Fibroblast of upper back skin (primary cell): ENCODE results near the gene PLEKHB1.
"Not testable (repeated sequence)": the region's sequence is repeated elsewhere in the genome, so short reads cannot be mapped to it uniquely, and the experiment has no call there.

Experiments used
- DNase-seq: peaks from one replicate; pipeline ENCODE4 v3.0.0-alpha.2; 2013

Gene PLEKHB1

DNA sequence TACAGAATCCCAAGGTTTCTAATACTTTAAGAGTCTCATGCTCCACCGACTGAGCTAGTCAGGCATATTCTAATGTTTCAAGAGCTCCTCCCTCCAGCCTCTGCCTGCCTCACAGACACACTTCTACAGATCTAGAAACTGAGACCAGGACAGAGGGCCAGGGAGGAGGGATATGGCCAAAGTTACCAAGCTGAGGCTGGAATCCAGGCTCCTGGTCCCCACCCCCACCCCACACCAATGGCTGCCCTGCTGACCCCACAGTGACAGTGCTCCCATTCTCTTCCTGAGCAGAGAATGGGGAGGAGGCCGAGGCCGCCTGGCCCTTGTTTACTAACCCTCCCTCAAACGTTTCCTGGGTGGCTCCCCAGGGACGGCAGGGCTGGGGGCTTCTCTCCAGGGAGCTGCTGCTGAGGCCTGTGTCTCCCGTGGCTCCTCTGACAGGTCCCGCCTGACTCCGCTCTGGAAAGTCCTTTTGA is 2.2 kb downstream of the PLEKHB1 start:
- DNase-seq: no peak

DNA sequence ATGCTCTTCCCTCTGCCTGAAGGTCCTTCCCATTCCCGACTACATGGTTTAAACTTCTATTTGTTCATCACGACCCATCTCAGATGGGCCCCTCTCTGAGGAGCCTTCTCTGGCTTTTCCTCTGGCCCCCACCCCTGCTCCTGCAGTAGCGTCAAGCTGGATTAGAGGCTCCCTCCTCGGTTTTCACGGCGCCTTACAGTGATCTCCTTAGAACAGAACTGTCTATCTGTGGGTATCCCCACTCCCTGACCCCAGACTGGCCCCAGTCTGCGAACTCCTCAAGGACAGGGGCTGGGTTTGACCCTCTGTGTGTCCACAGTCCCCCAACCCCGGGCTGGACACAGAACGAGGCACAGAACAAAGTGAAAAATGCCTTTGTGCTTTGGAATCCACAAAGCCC is 2.8 kb downstream of the PLEKHB1 start:
- DNase-seq: no peak

DNA sequence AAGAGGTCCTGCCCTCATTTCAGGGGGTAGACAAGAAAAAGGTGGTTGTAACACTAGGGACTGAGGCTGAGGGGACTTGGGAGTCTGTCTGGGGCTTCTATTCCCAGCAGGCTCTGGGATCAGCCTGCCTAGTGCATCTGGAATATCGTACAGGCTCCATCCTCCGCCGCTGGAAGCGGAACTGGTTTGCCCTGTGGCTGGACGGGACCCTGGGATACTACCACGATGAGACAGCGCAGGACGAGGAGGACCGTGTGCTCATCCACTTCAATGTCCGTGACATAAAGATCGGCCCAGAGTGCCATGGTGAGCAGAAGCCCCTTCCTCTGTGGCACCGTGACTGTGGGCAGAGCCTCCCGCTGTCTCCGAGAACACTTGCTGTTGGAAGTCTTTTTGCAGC is 4.0 kb downstream of the PLEKHB1 start:
- DNase-seq: no peak

DNA sequence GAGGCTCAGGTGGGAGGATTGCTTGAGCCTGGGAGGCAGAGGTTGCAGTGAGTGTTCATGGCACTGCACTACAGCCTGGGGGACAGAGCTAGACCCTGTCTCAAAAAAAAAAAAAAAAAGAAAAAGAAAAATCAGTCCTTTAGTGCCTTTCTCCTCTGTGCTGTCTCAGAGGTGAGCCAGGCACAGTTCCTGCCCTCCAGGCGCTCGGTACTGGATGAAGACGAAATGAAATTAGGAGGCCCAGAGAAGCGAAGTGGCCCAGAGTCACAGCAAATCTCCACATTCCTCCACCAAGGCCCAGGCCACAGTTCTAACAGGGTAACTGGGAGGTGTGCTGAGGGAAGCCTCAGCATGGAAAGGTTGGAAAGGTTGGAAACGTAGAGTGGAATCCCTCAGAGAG is 4.9 kb downstream of the PLEKHB1 start:
- no peak for DNase-seq

DNA sequence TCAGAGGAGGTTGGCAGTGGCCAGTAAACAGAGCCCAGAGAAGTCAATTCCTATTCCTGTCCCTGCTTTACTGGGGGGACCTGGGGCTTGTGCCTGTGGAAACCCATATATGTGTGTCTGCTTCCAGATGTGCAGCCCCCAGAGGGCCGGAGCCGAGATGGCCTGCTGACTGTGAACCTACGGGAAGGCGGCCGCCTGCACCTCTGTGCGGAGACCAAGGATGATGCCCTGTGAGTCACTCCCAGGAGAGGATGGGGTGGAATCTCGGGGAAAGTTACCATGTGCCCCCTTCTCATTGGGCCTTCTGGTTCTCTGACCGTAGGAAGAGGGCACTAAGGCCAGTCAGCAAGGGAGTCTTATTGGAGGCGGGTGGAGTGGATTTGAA is 5.3 kb downstream of the PLEKHB1 start:
- no peak for DNase-seq

DNA sequence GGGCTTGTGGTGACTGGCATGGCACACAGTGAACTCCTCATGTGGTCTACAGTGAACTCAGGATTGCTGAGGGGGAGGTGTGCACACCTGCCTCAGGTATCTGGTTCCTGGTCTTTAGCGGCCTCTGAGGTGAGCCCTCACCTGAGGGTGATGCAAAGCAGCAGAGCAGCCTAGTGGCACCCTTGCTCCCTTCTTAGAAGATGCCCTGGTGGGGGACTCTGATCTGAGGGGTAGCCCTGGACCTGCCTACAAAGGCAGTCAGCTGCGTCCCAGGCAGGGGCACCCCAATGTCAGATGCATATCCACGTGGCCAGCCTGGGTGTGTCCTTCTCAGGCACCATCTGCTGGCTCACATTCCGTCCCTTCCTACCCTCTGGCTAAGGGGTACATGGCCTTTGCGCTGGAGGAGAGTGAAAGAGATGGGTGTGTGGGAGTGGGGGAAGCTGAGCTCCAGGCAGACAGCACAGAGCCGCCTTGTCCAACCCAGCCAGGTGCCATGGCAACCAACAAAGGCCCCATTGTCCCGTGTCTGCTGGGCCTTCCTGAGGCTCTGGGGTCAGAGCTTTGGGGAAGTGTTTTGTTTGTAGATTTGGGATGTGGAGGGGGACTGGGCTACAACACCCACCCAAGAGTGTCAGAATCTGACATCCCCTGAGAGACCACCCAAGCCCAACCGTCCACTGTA is 5.8 kb downstream of the PLEKHB1 start:
- DNase-seq: no peak

DNA sequence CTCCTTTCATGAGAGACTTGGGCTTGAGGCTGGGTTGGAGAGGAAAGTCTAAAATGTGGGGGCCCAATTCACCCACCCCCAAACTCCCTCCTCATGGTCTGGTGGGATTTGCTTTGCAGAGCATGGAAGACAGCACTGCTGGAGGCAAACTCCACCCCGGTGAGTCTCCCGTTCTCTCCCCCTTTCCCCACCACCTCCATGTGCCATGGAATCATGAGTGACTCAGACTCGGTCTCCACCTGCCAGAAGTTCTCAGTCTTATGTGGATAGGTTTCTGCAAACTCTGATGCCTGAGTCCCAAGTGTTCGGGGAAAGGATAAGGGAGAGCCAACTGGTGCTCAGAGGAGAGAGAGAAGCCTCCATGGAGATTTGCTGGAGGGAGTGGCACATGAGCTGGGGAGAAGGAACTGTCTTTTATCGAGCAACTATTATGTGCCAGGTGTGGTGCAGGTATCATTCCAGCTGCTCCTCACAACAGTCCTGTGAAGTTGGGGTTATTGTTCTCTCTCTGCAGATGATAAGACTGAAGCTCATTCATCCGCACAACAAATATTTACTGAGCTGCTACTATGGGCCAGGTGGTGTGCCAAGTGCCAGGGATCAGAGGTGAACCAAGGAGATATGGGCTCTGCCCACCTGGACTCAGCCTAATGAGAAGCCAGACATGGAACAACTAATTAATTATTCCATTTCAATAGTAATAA is 6.6 kb downstream of the PLEKHB1 start:
- no peak for DNase-seq

DNA sequence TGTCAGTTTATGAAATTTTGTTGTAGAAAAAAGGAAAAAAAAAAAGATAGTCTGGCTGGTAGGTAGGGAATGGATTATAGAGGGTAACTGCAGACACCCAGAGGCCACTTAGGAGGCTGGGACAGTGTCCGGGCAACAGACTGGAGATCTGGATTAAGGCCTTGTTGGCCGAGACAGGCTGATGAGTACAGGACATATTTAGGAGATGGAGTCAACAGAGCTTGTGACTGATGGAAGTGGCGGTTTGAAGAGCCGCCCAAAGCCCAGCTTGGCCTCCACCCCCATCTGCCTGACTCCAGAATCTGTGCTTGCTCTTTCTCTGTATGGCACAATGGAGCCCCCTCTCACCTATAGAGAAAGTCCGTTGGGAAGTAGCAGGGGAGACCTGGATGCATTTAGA is 7.6 kb downstream of the PLEKHB1 start:
- DNase-seq: no peak

DNA sequence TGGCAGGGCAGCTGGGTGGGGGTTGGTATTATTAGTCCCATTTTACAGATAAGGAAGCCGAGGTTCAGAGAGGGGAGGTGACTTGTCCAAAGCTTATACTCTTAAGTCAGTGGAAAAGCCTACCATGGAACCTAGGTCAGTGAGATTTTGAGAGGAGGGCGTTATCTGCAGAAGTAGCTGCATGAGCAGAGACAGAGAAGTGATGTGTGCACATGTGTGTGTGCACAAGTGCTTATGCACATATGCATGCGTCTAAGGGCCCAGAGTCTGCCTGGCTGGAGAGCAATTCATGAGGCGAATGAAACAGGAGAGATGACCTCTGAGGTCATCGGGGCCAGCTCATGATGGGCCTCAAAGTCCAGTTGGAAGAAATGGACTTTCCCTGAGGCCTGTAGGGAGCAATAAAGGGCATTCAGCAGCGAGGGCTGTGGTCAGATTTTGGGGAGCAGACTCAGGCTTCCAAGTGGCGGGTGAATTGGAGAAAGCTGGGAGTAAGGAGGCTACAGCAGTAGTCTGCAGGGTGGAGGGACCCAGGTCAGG is 8.2 kb downstream of the PLEKHB1 start:
- no peak for DNase-seq

DNA sequence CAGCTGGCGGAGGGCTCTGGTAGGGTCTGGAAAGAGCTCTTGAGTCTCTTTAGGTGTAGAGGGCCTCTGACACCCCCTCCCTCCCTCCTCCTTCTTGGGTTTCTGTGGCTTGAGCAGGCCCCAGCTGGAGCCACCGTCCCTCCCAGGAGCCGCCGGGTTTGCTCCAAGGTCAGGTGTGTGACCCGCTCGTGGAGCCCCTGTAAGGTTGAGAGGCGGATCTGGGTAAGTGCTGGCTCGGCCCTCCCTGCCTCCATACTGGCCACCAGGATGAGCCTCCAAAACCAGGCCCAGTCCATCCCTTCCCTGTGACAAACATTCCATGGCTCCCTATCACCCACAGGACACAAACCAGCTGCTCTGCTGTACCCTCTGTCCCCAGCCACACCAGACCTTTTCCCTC is 9.3 kb downstream of the PLEKHB1 start:
- no peak for DNase-seq

DNA sequence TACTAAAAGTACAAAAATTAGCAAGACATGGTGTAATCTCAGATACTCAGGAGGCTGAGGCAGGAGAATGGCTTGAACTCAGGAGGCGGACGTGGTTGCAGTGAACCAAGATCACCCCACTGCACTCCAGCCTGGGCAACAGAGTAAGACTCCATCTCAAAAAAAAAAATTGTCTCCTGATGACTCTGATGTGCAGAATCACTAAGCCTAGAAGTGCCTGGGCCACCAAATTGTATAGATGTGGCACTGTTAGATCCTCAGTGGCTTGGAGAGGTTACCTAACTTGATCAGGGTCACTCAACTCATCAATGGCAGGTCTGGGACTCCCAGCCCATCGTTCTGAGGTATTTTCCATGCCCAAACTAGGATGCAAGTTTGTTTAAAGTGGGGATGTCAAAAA is 10.6 kb downstream of the PLEKHB1 start:
- DNase-seq: no peak

DNA sequence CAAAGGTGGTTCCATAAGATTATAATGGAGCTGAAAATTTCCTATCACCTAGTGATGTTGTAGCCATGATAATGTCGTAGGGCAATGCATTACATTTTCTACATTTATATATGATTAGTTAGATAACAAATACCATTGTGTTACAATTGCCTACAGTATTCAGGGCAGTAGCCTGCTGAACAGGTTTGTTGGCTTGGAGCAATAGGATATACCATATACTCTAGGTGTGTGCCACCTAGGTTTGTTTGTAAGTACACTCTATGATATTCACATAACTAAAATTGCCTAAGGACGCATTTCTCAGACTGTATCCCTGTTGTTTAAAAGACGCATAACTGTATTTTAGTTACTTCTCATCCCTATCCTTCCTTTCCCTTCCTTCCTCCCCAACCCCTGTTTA is 13.6 kb downstream of the PLEKHB1 start:
- DNase-seq: no peak

DNA sequence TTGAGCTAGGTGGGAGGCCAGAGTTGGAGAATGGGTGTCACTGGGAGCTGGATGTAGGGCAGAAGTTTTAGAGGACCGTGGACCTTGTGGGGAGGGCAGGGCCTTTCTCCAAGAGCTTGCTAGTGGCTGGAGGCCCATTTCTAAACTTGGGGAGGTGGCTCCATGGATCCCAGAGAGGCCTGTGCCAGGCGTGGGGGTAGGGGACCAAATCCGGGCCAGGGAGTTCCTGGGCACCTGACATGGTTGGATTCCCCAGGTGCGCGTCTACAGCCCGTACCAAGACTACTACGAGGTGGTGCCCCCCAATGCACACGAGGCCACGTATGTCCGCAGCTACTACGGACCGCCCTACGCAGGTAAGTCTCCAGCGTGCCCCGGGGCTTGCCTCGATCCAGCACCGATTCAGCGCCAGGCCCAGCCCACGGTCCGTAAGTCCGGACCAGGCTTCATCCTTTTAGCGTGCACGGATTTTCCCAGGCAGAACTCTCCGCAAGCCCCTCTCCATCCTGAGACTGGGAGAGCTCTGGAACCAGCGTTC is 14.2 kb downstream of the PLEKHB1 start:
- DNase-seq: no peak

DNA sequence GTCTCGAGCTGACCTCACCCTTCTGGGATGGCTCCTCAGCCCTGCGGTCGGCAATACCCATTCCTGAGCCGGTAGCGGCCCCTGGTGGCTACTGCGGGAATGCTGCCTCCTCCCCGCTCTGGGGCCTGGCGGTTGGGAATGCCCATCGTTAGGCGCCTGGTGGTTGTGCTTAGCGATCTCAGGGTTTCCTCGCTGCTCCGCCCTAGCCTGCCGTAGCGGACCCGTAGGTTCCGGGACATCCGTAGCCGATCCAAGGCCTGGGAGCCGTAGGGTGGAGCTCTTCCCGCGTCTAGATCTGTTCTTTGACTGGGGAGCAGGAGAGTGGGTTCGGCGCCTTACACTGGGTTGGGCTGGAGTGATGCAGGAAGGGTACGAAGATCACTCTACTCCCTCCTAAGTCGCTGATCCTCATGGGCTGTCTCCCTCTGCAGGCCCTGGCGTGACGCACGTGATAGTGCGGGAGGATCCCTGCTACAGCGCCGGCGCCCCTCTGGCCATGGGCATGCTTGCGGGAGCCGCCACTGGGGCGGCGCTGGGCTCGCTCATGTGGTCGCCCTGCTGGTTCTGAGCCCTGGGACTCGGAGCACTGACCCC is 14.8 kb downstream of the PLEKHB1 start:
- peak; percentile 84 for DNase-seq

DNA sequence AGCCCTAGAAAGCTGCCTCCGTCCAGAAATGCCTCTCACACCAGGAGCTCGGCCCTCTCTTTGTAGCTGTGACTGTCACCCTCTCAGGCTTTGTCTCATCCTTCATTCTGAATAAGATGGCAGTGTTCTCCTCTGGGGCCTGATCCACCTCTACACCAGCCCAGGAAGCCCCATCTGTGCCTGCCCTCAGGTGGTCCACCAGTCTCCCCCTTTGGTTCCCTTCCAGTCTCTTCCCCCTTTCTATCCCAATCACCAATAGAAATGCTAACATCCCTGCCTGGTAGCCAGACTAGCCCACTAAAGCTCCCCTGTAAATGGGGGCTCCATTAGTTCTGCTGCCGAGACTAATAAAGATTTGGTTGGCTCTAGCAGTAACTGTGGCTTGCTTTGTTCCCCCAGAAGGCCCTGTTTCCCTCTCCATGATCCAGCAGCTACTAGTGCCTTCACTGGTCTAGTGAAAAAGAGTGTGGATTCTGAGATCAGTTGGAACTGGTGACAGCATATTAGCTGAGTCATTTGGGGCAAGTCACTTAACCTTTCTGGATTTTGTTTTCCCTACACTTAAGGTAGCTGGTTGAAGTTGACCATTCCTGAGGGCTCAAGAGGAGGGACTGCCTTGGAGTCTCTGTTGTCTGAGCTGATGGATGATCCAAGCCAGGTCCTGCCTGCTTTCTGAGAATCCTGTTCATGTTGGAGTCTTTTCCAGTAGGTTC is 16.2 kb downstream of the PLEKHB1 start:
- DNase-seq: no peak

DNA sequence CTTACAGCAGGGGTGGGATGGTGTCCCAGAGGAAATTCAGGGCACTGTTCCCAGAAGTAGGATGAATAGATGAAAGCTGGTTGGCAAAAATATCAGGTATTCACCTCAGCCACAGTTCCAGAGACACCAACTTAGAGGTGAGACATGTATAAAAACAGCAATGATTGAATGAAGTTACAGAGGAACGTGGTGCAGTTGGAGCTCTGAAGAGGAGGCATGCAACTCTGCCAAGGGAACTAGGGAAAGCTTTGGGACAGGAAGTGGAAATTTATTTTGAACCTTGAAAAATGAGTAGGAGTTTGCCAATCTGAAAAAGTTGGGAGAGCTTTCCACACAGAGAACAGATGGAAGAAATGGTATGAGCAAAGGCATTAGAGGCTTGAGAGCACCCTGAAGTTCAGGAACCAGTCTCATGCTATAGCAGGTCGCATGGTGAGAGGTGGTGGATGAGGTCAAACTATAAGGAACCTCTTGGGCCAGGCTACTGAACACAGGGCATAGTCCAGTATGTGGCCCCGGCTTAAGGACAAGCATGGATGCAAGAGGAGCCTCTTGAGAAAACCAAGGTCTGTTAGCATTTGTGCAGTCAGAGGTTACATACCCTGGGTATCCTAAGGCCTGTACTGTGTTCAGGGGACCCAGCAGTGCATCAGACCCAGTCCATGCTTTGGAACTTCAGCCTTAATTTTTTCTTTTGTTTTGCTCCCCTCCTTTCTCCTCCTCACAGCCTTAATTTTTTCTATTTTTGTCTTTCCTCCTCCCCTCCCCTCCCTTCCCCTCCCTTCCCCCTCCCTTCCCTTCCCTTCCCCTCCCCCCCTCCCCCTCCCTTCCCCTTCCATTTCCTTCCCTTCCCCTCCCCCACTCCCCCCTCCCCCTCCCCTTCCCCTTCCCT is 17.5 kb downstream of the PLEKHB1 start:
- DNase-seq: no peak

DNA sequence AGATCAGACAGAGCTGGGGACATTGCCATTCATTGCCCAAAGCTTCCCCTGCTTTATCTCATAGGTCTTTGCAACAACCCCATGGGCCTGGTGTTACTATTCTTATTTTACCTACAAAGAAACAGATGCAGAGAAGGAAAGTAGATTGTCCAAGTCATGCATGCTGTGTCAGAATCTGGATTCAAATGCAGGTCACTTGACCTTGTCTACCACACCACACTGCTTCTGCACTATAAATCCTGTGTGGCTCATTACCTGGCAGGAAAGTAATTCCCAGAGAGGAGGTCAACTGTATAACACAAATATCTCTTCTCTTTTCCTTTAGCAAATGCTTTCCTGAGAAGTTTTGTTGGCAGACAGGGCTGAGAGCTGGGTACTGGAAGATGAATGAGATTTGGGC is 18.5 kb downstream of the PLEKHB1 start:
- no peak for DNase-seq

DNA sequence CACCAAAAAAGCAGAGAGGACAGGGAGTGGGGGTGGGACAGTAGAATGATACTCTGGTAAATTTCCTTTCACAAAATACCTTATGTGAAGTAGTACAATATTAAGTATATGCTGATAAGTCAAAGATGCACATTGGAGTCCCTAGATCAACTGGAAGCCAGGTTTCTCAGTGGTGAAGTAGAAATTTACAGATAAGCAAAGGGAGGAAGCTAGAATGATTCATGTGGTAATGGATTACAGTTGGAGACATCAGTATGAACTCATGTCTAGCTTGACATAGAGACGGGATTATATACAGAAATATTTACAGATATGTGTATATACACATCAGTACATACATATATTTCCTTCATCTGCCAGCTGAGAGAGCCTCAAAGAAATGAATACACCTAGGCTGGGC is 21.5 kb downstream of the PLEKHB1 start:
- DNase-seq: no peak

DNA sequence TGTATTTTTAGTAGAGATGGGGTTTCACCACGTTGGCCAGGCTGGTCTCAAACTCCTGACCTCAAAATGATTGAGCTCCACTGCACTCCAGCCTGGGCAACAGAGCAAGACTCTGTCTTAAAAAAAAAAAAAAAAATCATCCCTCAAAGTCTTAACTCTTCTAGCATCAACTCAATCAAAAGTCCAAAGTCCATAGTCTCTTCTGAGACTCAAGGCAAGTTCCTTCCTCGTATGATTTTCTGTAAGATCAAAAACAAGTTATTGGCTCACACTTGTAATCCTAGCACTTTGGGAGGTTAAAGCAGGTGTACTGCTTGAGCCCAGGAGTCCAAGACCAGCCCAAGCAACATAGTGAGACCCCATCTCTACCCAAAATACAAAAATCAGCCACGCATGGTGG is 24.4 kb downstream of the PLEKHB1 start:
- no peak for DNase-seq

DNA sequence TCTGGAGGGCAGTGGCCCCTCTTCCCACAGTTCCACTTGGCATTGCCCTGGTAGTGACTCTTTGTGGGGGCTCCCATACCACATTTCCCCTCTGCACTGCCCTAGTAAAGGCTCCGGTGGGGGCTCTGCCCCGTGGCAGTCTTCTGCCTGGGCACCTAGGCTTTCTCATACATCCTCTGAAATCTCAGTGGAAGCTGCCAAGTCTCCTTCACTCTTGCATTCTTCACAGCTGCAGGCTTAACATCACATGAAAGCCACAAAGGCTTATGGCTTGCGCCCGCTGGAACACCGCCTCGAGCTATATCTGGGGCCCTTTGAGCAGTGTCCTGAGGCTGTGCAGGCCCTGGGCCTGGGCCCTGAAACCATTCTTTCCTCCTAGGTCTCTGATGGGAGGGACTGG is 25.3 kb downstream of the PLEKHB1 start:
- DNase-seq: no peak

DNA sequence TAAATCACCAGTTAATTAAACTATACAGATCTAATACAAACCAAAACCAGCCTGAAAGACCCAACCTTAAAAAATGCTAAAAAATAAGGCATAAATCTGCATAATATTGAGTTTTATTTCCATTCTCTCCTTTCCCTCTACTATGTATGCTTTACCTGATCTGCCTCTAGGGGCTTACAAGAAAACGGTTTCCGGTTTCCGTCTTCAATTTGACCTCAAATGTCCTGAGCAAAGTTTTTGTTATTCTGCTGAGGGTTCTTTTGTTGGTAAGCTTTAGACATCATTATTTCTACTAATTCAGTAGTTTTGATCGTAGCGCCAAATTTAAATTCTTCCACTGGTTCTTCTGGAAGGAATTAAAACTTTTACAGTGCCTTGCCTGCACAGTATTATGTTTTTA is 30.2 kb downstream of the PLEKHB1 start:
- DNase-seq: not testable (repeated sequence)

DNA sequence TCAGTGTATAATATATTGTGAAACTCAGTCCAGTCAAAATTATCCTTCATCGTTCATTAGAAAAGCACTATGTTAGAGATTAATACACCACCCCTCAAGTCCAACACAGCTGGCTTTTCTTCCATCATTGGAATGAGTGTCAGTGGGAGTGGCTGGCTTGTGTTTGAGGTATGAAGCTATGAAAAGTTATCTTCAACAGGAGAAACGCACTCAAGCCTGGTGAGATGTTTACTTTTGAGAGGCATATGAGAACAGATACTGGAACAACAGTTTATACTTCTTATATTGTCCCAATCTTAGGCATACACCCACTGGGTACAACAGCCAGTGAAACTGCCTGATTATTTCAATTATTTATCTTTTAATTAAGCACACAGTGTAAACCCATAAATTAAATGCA is 34.3 kb downstream of the PLEKHB1 start:
- DNase-seq: no peak
